Measurements from ENCODE around the gene VWF.

The VWF gene

GRCh38 chr12:6058481-6059161, 65.8 kb downstream of the VWF start:
- no peak for DNase-seq (ENCODE audit: low read depth)

GRCh38 chr12:6057700-6058099, 66.8 kb downstream of the VWF start:
- no peak for DNase-seq (ENCODE audit: low read depth)

- DNase-seq (ENCODE audit: low read depth), result no peak
Measured at GRCh38 chr12:6056406-6057240, 67.8 kb downstream of the VWF start.

DNA sequence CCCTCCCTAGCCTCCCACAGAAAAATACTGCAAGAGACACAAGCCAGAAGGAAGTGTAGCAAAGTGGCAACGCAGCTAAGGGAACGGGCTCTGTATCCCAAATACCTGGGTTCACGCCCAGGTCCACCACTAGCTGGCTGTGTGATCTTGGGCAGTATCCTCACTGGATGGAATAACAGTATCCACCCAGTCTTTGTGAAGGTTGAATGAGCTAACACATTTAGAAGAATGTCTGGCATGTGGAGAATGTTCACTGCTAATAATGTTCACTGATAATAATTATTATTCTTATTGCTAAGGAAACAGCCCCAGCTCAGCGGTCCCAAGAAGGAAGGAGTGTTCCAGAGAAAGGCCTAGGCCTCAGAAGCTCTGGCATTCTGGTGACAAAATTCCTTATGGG, 70.9 kb downstream of the VWF start:
- DNase-seq (ENCODE audit: low read depth), result no peak

- no peak for DNase-seq (ENCODE audit: low read depth)
Measured at GRCh38 chr12:6052940-6053329, 71.5 kb downstream of the VWF start.

DNA sequence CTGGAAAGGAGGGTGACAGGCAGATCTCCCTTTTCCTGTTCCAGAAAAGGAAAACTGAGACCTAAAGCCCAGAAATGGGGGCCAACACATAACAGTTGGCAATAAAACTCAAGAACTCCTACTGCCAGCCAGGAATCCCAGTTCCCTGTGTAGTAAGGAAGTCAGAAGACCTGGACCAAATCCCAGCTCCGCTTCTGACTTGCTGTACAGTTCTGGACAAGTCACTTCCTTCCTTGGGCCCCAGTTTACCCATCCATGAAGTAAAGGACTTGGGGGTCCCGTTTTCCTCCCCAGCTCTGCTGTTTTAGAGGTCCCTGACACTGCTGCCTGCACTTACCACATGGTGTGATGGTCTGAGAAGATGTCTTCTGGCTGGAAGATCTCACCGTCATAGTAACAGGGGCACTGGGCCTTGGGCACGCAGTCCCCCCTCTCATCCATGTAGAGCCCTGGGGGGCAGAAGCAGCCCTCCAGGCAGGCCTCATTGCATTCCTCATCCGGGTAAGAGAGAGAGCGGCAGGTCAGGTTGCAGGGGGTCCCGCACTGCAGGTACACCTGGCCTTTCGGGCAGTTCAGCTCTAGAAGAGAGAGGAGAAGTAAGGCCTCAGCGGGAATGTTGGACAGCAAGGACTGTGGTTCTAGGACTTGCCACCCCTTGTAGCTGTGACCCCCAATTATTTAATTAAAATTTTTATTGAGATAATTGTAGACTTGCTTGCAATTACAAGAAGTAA, 72.1 kb downstream of the VWF start:
- DNase-seq (ENCODE audit: low read depth), result no peak

- no peak for DNase-seq (ENCODE audit: low read depth)
Measured at GRCh38 chr12:6049992-6050391, 74.5 kb downstream of the VWF start.

- no peak for DNase-seq (ENCODE audit: low read depth)
Measured at GRCh38 chr12:6049587-6049986, 74.9 kb downstream of the VWF start.

- no peak for DNase-seq (ENCODE audit: low read depth)
Measured at GRCh38 chr12:6047249-6048237, 76.9 kb downstream of the VWF start.

DNA sequence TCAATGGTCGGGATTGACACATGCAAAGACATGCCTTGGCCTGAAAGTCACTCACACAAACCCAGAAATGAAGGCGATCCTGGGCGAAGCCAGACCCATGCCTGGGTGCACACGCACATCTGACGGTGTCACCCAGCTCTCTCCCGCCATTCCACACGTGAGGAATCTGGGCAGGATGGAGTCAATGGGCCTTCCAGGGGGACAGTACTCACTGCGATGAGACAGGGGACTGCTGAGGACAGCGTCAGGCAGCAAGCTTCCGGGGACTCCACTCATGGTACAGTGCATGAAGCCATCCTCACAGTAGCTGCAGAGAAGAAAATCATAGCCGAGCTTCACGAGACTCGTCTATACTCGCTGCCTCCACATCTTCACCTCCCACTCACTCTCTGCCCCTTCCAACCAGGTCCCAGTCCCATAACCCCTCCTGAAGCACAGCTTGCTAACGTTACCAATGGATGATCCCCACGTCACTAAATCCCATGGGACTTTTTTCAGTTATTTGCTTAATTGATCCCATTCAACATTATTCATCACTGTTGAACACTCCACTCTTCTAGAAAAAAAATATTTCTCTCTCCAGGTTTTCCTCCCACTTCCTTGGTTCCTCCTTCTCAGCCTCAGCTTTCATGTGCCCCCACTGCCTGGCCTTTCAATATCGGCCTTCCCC, 77.8 kb downstream of the VWF start:
- no peak for DNase-seq (ENCODE audit: low read depth)

DNA sequence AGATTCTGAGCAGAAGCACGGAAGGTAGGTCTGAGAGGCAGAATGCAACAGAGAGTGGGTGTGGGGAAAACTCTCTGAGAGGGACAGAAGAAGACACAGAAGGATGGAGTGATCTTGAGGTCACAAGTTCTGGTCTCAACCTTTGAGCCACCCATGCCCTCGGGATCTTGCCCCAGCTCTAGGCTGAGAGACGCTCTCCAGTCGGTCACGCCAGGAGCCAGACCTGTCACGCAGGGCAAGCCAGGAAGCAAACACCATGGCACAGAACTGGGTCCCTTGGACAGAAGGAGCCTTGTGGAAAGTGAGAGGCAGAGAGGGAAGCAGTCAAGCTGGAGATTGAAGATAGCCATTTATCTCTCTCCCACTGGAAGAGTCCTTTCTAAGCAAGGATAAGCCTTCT, 79.0 kb downstream of the VWF start:
- DNase-seq (ENCODE audit: low read depth), result no peak

GRCh38 chr12:6044082-6044481, 80.4 kb downstream of the VWF start:
- no peak for DNase-seq (ENCODE audit: low read depth)

DNA sequence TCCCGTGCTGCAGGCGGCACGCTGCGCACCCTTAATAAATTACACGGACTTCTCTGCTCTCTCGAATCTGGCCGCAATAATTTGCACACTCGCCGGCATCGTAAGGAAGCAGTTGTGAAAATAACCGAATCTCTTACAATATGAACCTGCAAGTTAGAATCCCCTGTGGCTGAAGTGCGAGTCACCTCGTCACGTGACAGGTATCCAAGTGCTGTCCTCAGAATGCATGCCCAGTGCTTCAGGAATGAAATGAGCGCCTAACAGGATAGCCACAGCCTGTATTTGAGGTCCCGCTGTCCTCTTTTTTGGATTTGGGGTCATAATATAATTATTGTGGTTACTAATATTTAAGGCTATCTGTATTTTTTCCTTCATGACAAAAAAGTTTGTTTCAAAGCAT, 82.0 kb downstream of the VWF start:
- DNase-seq (ENCODE audit: low read depth), result no peak

DNA sequence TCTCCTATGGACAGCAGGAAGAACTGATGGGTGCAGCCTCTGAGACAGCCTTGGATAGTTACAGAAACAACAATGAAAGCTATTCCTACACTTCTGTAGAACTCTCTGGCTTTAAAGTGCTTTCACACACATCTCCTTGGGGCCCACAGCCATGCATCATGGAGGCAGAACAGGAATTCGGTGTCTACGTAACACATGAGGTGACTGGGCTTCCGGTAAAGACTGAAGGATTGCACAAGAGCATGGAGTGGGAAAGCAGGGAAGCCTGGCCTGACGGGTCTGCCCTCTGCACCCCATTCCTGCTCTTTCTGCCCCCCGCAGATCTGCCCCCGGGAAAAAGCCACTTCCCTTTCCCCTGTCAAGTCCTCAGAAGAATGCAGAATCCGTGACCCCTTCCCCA, 82.6 kb downstream of the VWF start:
- DNase-seq (ENCODE audit: low read depth), result no peak

GRCh38 chr12:6040815-6041214, 83.7 kb downstream of the VWF start:
- DNase-seq (ENCODE audit: low read depth), result no peak

DNA sequence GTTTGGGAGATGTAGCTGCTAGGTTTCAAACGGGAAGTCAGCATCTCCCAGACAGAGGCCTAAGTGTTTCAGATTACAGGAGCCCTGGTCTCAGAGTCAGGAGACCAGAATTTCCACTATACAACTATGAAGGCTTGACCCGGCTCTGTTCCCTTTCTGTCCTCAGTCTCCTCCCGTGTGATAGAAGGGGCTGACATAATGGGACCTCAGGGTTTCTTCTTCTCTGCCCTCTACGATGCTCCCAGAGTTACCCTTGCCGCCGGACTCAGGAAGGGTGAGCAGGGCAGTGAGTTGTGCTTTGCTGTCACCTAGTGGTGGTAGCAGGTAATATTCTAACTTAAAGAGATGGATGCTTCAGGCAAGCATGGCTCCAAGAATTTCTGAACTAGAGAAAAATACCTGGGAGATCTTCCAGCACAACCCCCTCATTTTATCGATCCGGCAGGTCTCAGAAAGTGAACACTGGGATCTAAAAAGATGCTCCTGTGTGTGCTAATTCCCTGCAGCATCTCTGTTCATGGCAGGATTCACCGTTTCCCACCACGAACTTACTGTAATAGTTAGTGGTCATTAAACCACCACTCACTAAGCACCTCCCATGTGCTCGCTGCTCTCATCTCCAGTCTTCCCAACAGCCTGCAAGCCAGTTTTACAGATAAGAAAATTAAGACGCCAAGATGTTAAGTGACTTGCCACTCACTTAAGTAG, 84.4 kb downstream of the VWF start:
- DNase-seq (ENCODE audit: low read depth), result no peak

- DNase-seq (ENCODE audit: low read depth), result no peak
Measured at GRCh38 chr12:6038160-6038559, 86.3 kb downstream of the VWF start.

- DNase-seq (ENCODE audit: low read depth), result no peak
Measured at GRCh38 chr12:6037459-6037858, 87.0 kb downstream of the VWF start.

GRCh38 chr12:6036509-6036908, 88.0 kb downstream of the VWF start:
- no peak for DNase-seq (ENCODE audit: low read depth)

- no peak for DNase-seq (ENCODE audit: low read depth)
Measured at GRCh38 chr12:6034596-6034995, 89.9 kb downstream of the VWF start.

DNA sequence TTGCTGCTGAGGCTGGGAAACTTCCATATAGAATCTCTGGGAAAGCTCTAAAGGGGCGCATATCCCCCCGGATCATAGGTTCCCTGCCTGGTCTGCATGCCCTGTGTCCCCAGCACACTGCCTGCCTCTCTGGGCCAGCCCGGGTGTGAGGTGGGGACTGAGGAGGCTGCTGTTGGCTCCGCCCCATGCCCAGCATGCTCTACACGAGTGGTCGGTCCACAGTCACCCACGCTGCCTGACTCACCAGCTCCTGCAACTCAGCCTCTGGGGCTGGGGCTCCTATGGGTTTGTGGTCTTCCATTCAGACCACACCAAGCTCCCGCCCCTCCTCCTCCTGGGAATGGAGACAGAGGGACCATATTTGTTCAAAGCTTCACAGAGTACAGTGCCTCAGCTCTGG, 90.9 kb downstream of the VWF start:
- DNase-seq (ENCODE audit: low read depth), result no peak
